NCI-H146 (cell line): ENCODE measurements around the gene FNDC10.
"Not testable (repeated sequence)": the region's sequence is repeated elsewhere in the genome, so short reads cannot be mapped to it uniquely, and the experiment has no call there.

Source experiments
- DNase-seq: peaks from one replicate; lab custom pipeline; 2025; lab: John Stamatoyannopoulos, UW

The FNDC10 gene

GRCh38 chr1:1567152-1567875 lies 32.6 kb downstream of the FNDC10 start:
- no peak for DNase-seq

GRCh38 chr1:1565340-1565739 lies 34.6 kb downstream of the FNDC10 start:
- DNase-seq: no peak

DNA sequence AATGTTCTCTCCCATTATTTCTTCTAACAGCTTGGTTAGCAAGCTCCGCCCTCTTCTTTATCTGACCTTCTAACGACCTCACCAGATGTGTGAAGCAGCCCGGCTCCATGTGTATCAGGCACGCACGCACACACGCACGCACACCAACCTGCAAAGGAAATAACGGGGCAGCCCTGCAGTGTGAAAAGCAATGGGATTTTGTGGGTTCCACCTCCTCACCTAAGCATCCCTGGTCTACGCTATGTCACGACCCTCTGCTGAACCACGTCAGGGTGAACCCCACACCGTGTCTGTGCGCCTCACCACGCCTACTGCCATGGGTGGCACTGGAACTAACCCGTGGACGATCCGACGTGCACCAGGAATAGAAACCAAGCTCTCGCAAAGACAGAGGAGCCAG lies 35.7 kb downstream of the FNDC10 start:
- DNase-seq: no peak

GRCh38 chr1:1563688-1564087 lies 36.2 kb downstream of the FNDC10 start:
- DNase-seq: no peak

DNA sequence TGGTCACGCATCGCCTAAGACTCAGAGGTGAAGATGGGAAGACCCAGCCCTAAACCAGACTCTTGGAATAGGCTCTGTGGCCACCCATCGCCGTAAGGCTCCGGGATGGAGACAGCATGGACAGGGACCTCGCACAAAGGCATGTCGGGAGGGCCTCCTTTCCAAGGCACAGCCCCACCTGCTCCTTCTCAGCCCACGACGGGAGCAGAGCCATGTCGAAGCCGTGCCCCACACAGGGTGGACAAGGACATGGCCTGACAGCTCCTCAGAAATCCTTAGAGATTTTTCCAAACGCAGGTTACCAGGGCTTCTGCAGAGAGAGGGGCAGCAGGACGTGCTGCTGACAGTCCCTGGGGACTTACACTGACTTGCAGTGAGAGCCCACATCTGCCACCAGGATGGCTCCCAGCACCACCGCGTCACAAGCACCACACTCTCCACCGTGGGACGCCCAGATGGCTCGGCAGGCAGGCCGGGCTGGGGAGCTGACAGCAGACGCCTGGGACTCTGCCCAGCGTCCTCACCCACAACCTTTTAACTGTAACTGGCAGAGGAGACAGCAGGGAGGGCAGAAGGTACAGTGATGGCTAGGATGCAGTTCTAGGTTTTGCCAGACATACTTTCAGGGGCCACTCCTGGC lies 37.3 kb downstream of the FNDC10 start:
- no peak for DNase-seq

DNA sequence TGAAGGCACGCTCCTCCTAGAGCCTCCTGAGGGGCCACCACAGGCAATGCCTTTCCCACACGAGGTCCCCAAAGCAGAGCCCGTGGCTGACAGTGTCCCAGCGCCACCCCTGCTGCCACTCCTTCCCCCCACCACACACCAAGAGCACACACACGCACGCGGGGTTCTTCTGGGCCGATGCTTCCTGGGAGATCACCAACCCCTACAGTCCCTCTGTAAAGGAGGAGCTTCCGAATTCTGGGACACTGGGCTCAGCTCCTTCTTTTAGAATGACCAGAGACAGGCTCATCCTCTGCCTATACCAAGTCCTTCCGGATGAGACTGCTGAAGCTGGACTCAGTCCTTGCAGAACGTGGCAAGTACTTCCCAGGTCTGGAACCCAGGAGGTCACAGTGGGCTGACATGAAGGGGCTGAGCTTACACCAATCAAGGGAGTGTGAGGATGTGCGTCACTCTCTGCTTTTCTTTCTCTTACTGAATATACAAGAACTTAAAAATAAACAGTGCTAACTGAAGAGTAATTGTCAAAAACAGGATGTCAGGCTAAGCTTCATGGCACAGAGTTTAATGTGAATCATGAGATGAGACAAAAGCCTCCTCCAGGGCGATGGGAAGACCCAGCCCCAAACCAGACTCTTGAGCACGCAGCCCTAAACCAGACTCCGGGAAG lies 38.0 kb downstream of the FNDC10 start:
- no peak for DNase-seq

DNA sequence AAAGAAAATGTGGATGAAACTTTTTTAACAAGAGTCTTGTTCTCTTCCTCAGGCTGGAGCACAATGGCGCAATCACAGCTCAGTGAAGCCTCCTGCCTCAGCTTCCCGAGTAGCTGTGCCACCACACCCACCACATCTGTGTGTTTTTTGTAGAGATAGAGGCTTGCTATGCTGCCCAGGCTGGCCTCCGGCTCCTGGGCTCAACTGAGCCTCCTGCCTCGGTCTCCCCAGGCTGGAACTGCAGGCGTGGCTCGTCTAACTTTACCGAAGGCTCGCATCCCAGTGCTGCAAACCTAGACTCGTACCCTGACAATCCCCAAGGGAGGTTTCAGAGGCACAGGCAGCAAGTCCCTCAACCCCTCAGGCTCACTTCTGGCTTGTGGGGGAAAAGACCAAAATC lies 39.8 kb downstream of the FNDC10 start:
- DNase-seq: no peak

DNA sequence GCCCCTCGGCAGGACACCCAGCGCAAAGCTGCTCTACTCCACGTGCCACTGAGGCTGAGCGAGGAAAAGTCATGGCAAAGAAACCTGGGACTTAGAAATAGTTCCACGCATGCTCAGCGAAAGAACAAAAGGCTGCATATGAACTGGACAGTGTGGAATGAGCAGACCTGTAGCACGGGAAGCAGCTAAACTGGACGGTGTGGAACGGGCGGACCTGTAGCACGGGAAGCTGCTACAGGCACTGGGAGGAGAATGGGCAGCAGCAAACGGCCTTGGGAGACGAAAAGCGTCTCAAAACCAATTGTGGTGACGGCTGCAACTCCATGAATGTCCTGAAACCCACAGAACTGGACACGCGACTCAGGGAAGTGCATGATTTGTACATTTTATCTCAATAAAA lies 40.9 kb downstream of the FNDC10 start:
- no peak for DNase-seq

DNA sequence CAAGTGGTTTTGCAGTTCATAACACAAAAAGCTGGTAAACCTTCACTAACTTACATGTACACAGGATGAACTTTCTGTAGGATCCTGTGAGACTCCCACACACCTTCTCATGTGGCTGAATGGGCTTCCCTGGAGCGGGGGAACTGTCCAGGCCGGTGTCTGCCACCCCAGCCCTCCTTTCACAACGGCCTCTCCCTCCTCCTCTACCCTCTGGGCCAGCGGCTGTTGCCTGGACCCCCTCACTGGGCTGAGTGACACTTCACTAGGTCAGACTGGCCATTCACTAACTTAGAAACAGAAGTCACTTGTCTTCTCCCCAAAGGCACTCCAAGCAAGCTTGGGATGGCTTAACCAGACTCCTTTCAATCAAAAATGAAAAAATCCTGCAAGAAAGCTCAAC lies 41.3 kb downstream of the FNDC10 start:
- no peak for DNase-seq

GRCh38 chr1:1557688-1558087 lies 42.2 kb downstream of the FNDC10 start:
- DNase-seq: not testable (repeated sequence)

- not testable (repeated sequence) for DNase-seq
Measured at GRCh38 chr1:1556961-1557360, 43.0 kb downstream of the FNDC10 start.

- DNase-seq: no peak
Measured at GRCh38 chr1:1556505-1556904, 43.4 kb downstream of the FNDC10 start.

- no peak for DNase-seq
Measured at GRCh38 chr1:1554926-1555915, 44.7 kb downstream of the FNDC10 start.

GRCh38 chr1:1554550-1554925 lies 45.4 kb downstream of the FNDC10 start:
- no peak for DNase-seq

GRCh38 chr1:1553821-1554494 lies 46.0 kb downstream of the FNDC10 start:
- DNase-seq: no peak

GRCh38 chr1:1552263-1552639 lies 47.7 kb downstream of the FNDC10 start:
- DNase-seq: no peak

DNA sequence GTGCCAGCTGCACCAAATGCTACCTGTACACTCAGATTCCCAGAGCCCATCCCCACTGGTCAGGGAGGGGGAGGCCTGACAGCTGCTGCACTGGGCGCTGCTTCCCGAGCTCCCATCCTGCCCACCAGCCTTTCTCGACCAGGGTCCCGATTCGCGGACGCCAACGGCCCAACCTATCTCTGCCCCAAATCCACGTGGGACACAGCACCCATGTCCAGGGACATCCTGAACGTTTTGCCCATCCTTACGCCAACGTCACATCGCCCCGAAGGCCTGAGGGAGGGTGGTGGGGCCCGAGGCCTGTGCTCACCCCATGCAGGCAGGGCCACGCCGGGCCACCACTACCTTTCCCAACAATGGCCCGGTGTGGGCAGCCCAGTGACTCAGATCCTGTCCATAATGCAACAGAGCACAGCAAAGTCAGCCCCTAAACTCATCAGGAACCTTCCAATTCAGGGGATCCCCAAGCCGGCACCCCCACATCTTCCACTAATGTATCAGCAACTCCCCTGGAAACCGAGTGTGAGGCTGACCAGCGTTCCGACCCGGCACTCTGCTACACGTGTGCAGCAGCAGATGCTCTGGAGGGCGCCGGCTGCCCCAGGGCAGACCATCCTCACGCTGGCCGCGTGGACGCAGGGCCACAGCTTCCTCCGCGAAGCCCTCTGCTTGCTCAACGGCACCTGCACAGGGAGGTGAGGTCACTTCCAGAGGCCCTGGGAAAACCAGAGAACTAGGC lies 48.2 kb downstream of the FNDC10 start:
- DNase-seq: no peak

- DNase-seq: no peak
Measured at GRCh38 chr1:1550591-1551432, 49.1 kb downstream of the FNDC10 start.

GRCh38 chr1:1550087-1550486 lies 49.8 kb downstream of the FNDC10 start:
- DNase-seq: no peak

GRCh38 chr1:1548591-1548990 lies 51.3 kb downstream of the FNDC10 start:
- DNase-seq: no peak
